BE2C (cell line): ENCODE measurements around the gene CX3CR1.
"Not testable (repeated sequence)": the region's sequence is repeated elsewhere in the genome, so short reads cannot be mapped to it uniquely, and the experiment has no call there.

ENCODE experiments used
- DNase-seq: peaks from one replicate; pipeline ENCODE4 v3.0.0-alpha.2; 2020
- H3K27me3 ChIP-seq: fragments of 250-450 bp; sonication (Bioruptor Pico); 2 replicates; pipeline ENCODE4 v1.5.1; 2020; ENCODE audit warnings: mild to moderate bottlenecking
- H3K36me3 ChIP-seq: fragments of 250-450 bp; sonication (Bioruptor Pico); 2 replicates; pipeline ENCODE4 v1.5.1; 2020; ENCODE audit warnings: mild to moderate bottlenecking
- H3K4me1 ChIP-seq: fragments of 250-450 bp; sonication (Bioruptor Pico); 2 replicates; pipeline ENCODE4 v1.5.1; 2020
- H3K4me3 ChIP-seq: 2 replicates; pipeline ENCODE4 v1.5.1; 2011; ENCODE audit warnings: low read depth, low read length
- H3K9me3 ChIP-seq: fragments of 250-450 bp; sonication (Bioruptor Pico); 2 replicates; pipeline ENCODE4 v1.5.1; 2020
- TF ChIP-seq, protein P1 (sequence below): IDR thresholded peaks from 2 replicates; pipeline ENCODE4 v1.5.1; 2012; ENCODE audit warnings: mild to moderate bottlenecking, low read depth, low read length

CX3CR1 gene

DNA sequence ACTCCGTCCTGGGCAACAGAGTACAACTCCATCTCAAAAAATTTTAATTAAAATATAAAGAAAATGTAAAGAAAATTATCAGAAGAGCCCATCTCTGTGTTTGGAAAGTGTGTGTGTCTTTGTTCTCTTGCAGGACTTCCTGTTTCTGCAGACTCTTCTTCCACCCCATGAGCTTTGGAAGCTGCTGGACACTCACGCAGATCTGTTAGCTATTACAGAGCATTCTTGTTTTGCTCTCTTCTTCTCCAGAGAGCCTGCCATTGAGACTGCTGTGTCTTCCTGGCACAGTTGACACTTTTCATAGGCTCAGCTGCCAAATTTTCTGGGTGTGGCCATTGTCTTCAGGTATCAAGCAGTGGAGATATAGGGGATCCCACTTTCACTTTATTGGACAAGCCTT is 43.7 kb upstream of the CX3CR1 start:
- no peaks in the 10 kb centered on the region for H3K4me1 ChIP-seq
- no peaks in the 10 kb centered on the region for H3K27me3 ChIP-seq
- TF ChIP-seq, protein P1, sequence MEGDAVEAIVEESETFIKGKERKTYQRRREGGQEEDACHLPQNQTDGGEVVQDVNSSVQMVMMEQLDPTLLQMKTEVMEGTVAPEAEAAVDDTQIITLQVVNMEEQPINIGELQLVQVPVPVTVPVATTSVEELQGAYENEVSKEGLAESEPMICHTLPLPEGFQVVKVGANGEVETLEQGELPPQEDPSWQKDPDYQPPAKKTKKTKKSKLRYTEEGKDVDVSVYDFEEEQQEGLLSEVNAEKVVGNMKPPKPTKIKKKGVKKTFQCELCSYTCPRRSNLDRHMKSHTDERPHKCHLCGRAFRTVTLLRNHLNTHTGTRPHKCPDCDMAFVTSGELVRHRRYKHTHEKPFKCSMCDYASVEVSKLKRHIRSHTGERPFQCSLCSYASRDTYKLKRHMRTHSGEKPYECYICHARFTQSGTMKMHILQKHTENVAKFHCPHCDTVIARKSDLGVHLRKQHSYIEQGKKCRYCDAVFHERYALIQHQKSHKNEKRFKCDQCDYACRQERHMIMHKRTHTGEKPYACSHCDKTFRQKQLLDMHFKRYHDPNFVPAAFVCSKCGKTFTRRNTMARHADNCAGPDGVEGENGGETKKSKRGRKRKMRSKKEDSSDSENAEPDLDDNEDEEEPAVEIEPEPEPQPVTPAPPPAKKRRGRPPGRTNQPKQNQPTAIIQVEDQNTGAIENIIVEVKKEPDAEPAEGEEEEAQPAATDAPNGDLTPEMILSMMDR = no peak
- H3K9me3 ChIP-seq = no peaks in the 10 kb centered on the region
- no peak for DNase-seq
- H3K4me3 ChIP-seq = no peak overlapping the region
- no peaks in the 10 kb centered on the region for H3K36me3 ChIP-seq

DNA sequence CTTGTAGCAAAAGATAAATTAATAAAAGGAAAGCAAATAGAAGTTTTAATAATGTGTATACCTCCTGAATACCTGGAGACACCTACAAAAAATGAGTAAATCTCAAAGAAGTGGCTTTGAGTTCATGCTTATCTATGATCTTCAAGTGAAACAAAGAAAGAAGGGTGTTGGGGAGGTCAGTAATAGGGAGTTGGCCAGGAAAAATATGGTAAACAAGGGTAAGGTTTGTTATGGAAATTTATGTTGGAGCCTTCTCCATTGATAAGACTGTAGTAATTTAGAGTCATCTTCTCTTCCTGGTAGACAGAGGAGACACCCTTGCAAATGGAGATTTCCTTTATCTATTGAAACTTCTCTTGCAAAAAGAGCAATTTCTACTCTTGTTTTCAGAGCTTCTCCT is 43.1 kb upstream of the CX3CR1 start:
- H3K9me3 ChIP-seq = no peaks in the 10 kb centered on the region
- H3K4me3 ChIP-seq = no peak overlapping the region
- H3K36me3 ChIP-seq = no peaks in the 10 kb centered on the region
- no peak for DNase-seq
- TF ChIP-seq, protein P1 = no peak
- no peaks in the 10 kb centered on the region for H3K4me1 ChIP-seq
- H3K27me3 ChIP-seq = no peaks in the 10 kb centered on the region

DNA sequence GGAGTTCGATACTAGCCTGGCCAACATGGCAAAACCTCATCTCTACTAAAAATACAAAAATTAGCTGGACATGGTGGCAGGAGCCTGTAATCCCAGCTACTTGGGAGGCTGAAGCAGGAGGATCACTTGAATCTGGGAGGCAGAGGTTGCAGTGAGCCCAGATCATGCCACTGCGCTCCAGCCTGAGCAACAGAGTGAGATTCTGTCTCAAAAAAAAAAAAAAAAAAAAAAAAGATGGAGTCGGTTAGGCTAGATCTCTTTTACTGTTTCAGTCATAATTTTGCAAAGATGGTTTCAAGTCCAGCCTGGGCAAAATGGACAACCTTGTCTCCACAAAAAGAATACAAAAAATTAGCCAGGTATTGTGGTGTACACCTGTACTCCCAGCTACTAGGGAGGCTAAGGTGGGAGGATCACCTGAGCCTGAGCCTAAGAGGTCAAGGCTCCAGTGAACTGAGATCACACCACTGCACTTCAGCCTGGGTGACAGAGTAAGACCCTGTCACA is 42.4 kb upstream of the CX3CR1 start:
- not testable (repeated sequence) for H3K4me3 ChIP-seq, H3K9me3 ChIP-seq, H3K27me3 ChIP-seq, H3K4me1 ChIP-seq, H3K36me3 ChIP-seq, DNase-seq

DNA sequence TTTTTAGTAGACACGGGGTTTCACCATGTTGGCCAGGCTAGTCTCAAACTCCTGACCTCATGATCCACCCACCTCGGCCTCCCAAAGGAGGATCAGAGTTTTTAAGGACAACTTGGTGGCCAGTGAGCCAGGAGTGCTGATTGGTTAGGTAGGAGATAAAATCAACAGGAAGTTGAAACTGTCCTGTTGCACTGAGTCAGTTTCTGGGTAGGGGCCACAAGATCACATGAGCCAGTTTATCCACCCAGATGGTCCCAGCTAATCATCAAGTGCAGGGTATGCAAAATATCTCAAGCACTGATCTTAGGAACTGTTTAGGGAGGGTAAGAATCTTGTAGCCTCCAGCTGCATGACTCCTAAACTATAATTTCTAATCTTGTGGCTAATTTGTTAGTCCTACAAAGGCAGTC is 41.7 kb upstream of the CX3CR1 start:
- not testable (repeated sequence) for H3K36me3 ChIP-seq, H3K27me3 ChIP-seq, H3K9me3 ChIP-seq, H3K4me3 ChIP-seq, H3K4me1 ChIP-seq, DNase-seq

DNA sequence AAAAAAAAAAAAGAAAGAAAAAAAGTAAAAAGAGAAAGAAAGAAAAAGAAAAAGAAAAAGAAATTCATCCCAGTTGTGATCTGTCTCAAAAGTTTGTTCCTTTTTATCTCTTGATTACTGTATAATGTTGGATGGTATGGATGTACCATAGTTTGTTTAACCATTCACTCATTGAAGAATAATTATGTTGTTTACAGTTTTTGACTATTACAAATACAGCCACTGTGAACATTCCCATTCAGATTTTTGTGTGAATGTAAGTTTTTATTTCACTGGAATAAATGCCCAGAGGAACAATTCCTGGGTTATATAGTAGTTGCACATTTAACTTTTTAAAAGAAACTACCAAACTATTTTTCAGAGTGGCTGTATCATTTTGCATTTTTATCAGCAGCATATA is 39.4 kb upstream of the CX3CR1 start:
- no peaks in the 10 kb centered on the region for H3K4me1 ChIP-seq
- no peak overlapping the region for H3K4me3 ChIP-seq
- no peaks in the 10 kb centered on the region for H3K36me3 ChIP-seq
- H3K9me3 ChIP-seq = no peaks in the 10 kb centered on the region
- DNase-seq = no peak
- TF ChIP-seq, protein P1 = no peak
- no peaks in the 10 kb centered on the region for H3K27me3 ChIP-seq

DNA sequence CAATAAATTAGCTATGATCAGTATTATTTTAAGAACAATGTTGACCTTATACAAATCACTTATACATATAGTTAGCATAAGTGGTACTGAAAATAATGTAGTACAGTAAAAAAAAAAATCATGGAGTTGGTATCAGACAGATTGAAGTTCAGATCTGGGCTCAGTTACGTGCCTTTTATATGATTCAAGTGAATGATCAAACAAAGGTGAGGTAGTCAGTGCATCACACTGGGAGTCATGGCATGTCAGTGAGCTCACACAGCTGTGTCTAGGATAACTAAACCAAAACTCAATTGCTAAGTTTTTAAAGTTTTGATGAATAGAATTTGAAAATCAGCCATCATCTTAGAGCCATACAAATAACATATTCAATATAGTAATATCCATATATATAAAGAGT is 38.5 kb upstream of the CX3CR1 start:
- TF ChIP-seq, protein P1 = no peak
- Histone ChIP-seq H3K27me3 (no peaks in the 10 kb centered on the region), H3K36me3 (no peaks in the 10 kb centered on the region), H3K9me3 (no peaks in the 10 kb centered on the region), H3K4me3 (no peak overlapping the region), H3K4me1 (no peaks in the 10 kb centered on the region)
- no peak for DNase-seq

DNA sequence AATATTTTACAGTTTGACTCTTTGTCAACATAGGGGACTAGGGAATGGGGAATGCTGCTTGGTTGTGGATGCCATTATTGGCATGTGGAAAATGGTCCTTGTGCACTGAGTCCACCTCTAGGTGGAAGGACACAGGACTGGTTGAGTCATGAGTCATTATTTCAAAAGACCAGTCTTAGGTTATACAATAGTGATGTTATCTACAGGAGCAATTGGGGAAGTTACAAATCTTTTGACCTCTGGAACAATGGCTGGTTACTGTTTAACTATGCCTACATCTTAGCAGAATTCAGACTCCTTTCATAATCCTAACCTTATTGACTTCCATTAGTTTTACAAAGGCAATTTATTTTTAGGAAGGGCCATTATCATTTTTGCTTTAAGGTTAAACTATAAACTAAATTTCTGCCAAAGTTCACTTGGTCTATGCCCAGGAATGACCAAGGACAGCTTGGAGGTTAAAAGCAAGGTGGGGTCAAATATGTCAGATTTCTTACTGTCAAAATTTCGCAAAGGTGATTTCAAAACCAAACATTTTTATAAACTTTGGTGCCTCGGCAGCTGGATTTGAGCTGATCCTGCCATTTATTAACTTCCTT is 37.8 kb upstream of the CX3CR1 start:
- DNase-seq = no peak

More for the DNA sequence above, 37.8 kb upstream of the CX3CR1 start:
- no peak overlapping the region for H3K4me3 ChIP-seq
- no peaks in the 10 kb centered on the region for H3K36me3 ChIP-seq
- no peaks in the 10 kb centered on the region for H3K4me1 ChIP-seq
- no peaks in the 10 kb centered on the region for H3K27me3 ChIP-seq
- TF ChIP-seq, protein P1 = no peak
- no peaks in the 10 kb centered on the region for H3K9me3 ChIP-seq
